Measurements from ENCODE around the gene KIN. TPM values are rescaled to one million over a fixed set of nuclear protein-coding genes. Genes with fewer than 3 reads are reported as not detected.
"Not testable (repeated sequence)": the region's sequence is repeated elsewhere in the genome, so short reads cannot be mapped to it uniquely, and the experiment has no call there.

KIN gene
- total RNA-seq, 2 donors from 2014 or later: 6.3 to 8.6 TPM

- no peaks in the 10 kb centered on the region for H3K9me3 ChIP-seq (ENCODE audit: control insufficient read depth, low read length, poor library complexity, severe bottlenecking)
- ATAC-seq (peak; percentile 8), DNase-seq (peak in 1 of 3 donors; percentile 11)
- Mint-ChIP-seq H3K27ac (no peak overlapping the region), H3K4me3 (no peak overlapping the region), H3K36me3 (ENCODE audit: low read depth) (peaks cover 5% of the 10 kb centered on the region), H3K27me3 (no peaks in the 10 kb centered on the region), H3K4me1 (peaks cover 42% of the 10 kb centered on the region)
Measured at GRCh38 chr10:7788639-7789286, 970 bp upstream of the KIN start.

GRCh38 chr10:7787150-7787856 lies 490 bp downstream of the KIN start:
- Mint-ChIP-seq H3K27me3 (no peaks in the 10 kb centered on the region), H3K4me1 (peaks cover 35% of the 10 kb centered on the region), H3K36me3 (ENCODE audit: low read depth) (peaks cover 3% of the 10 kb centered on the region), H3K4me3 (no peak overlapping the region), H3K27ac (no peak overlapping the region)
- DNase-seq (no peak), ATAC-seq (no peak)
- H3K9me3 ChIP-seq (ENCODE audit: control insufficient read depth, low read length, poor library complexity, severe bottlenecking): no peaks in the 10 kb centered on the region

- Mint-ChIP-seq H3K27me3 (no peaks in the 10 kb centered on the region), H3K4me1 (peaks cover 32% of the 10 kb centered on the region), H3K36me3 (ENCODE audit: low read depth) (peaks cover 3% of the 10 kb centered on the region), H3K4me3 (no peak overlapping the region), H3K27ac (no peak overlapping the region)
- DNase-seq: no peak
- ATAC-seq: no peak
- H3K9me3 ChIP-seq (ENCODE audit: control insufficient read depth, low read length, poor library complexity, severe bottlenecking): no peaks in the 10 kb centered on the region
Measured at GRCh38 chr10:7786430-7786829, 1.4 kb downstream of the KIN start.

GRCh38 chr10:7782194-7782593 lies 5.6 kb downstream of the KIN start:
- H3K9me3 ChIP-seq (ENCODE audit: control insufficient read depth, low read length, poor library complexity, severe bottlenecking); H3K27me3 Mint-ChIP-seq; H3K36me3 Mint-ChIP-seq (ENCODE audit: low read depth); H3K4me3 Mint-ChIP-seq; H3K27ac Mint-ChIP-seq; DNase-seq; ATAC-seq: not testable (repeated sequence)
- peaks cover 19% of the 10 kb centered on the region for H3K4me1 Mint-ChIP-seq

- Mint-ChIP-seq H3K27me3 (no peaks in the 10 kb centered on the region), H3K36me3 (ENCODE audit: low read depth) (peaks cover 13% of the 10 kb centered on the region), H3K27ac (no peak overlapping the region), H3K4me1 (peaks cover 7% of the 10 kb centered on the region), H3K4me3 (no peak overlapping the region)
- DNase-seq: no peak
- no peak for ATAC-seq
- no peaks in the 10 kb centered on the region for H3K9me3 ChIP-seq (ENCODE audit: control insufficient read depth, low read length, poor library complexity, severe bottlenecking)
Measured at GRCh38 chr10:7776777-7777176, 11.0 kb downstream of the KIN start.

GRCh38 chr10:7773845-7774801 lies 13.7 kb downstream of the KIN start:
- no peaks in the 10 kb centered on the region for H3K9me3 ChIP-seq (ENCODE audit: control insufficient read depth, low read length, poor library complexity, severe bottlenecking)
- Mint-ChIP-seq H3K4me1 (peaks cover 3% of the 10 kb centered on the region), H3K27me3 (no peaks in the 10 kb centered on the region), H3K4me3 (no peak overlapping the region), H3K27ac (no peak overlapping the region), H3K36me3 (ENCODE audit: low read depth) (peaks cover 16% of the 10 kb centered on the region)
- DNase-seq (no peak), ATAC-seq (no peak)

- DNase-seq (no peak), ATAC-seq (no peak)
- no peaks in the 10 kb centered on the region for H3K27me3 Mint-ChIP-seq
- H3K4me1 Mint-ChIP-seq: peaks cover 3% of the 10 kb centered on the region
- peaks cover 11% of the 10 kb centered on the region for H3K36me3 Mint-ChIP-seq (ENCODE audit: low read depth)
- no peak overlapping the region for H3K4me3 Mint-ChIP-seq
- H3K9me3 ChIP-seq (ENCODE audit: control insufficient read depth, low read length, poor library complexity, severe bottlenecking): no peaks in the 10 kb centered on the region
- no peak overlapping the region for H3K27ac Mint-ChIP-seq
Measured at GRCh38 chr10:7768417-7768816, 19.4 kb downstream of the KIN start.

GRCh38 chr10:7767209-7767608 lies 20.6 kb downstream of the KIN start:
- ATAC-seq: no peak
- H3K27ac Mint-ChIP-seq: no peak overlapping the region
- peaks cover 11% of the 10 kb centered on the region for H3K36me3 Mint-ChIP-seq (ENCODE audit: low read depth)
- H3K9me3 ChIP-seq (ENCODE audit: control insufficient read depth, low read length, poor library complexity, severe bottlenecking): no peaks in the 10 kb centered on the region
- peaks cover 3% of the 10 kb centered on the region for H3K4me1 Mint-ChIP-seq
- no peak for DNase-seq
- no peaks in the 10 kb centered on the region for H3K27me3 Mint-ChIP-seq
- H3K4me3 Mint-ChIP-seq: no peak overlapping the region

GRCh38 chr10:7766241-7766640 lies 21.6 kb downstream of the KIN start:
- Mint-ChIP-seq H3K4me1 (no peaks in the 10 kb centered on the region), H3K36me3 (ENCODE audit: low read depth) (peaks cover 7% of the 10 kb centered on the region), H3K27me3 (no peaks in the 10 kb centered on the region), H3K27ac (no peak overlapping the region), H3K4me3 (no peak overlapping the region)
- ATAC-seq (no peak), DNase-seq (no peak)
- H3K9me3 ChIP-seq (ENCODE audit: control insufficient read depth, low read length, poor library complexity, severe bottlenecking): no peaks in the 10 kb centered on the region

- no peak overlapping the region for H3K27ac Mint-ChIP-seq
Measured at GRCh38 chr10:7763929-7764328, 23.9 kb downstream of the KIN start.

GRCh38 chr10:7756360-7756992 lies 31.3 kb downstream of the KIN start:
- Mint-ChIP-seq H3K27ac (no peak overlapping the region), H3K36me3 (ENCODE audit: low read depth) (peaks cover 10% of the 10 kb centered on the region), H3K4me1 (no peaks in the 10 kb centered on the region), H3K27me3 (no peaks in the 10 kb centered on the region), H3K4me3 (no peak overlapping the region)
- DNase-seq (no peak), ATAC-seq (no peak)
- no peaks in the 10 kb centered on the region for H3K9me3 ChIP-seq (ENCODE audit: control insufficient read depth, low read length, poor library complexity, severe bottlenecking)

More at GRCh38 chr10:7763929-7764328, 23.9 kb downstream of the KIN start:
- Mint-ChIP-seq H3K36me3 (ENCODE audit: low read depth) (peaks cover 4% of the 10 kb centered on the region), H3K27me3 (no peaks in the 10 kb centered on the region), H3K4me1 (no peaks in the 10 kb centered on the region), H3K4me3 (no peak overlapping the region)
- H3K9me3 ChIP-seq (ENCODE audit: control insufficient read depth, low read length, poor library complexity, severe bottlenecking): no peaks in the 10 kb centered on the region
- DNase-seq (no peak), ATAC-seq (no peak)

- Mint-ChIP-seq H3K4me1 (no peaks in the 10 kb centered on the region), H3K4me3 (no peak overlapping the region), H3K36me3 (ENCODE audit: low read depth) (peaks cover 10% of the 10 kb centered on the region), H3K27ac (no peak overlapping the region), H3K27me3 (no peaks in the 10 kb centered on the region)
- DNase-seq: no peak
- H3K9me3 ChIP-seq (ENCODE audit: control insufficient read depth, low read length, poor library complexity, severe bottlenecking): no peaks in the 10 kb centered on the region
- no peak for ATAC-seq
Measured at GRCh38 chr10:7755103-7755502, 32.7 kb downstream of the KIN start.

- Mint-ChIP-seq H3K27ac (no peak overlapping the region), H3K4me3 (no peak overlapping the region), H3K27me3 (no peaks in the 10 kb centered on the region), H3K4me1 (no peaks in the 10 kb centered on the region), H3K36me3 (ENCODE audit: low read depth) (peaks cover 10% of the 10 kb centered on the region)
- ATAC-seq (no peak), DNase-seq (no peak)
- no peaks in the 10 kb centered on the region for H3K9me3 ChIP-seq (ENCODE audit: control insufficient read depth, low read length, poor library complexity, severe bottlenecking)
Measured at GRCh38 chr10:7752251-7752650, 35.5 kb downstream of the KIN start.

Measured in T-helper 17 cell (primary cell).